GM21360 (cell line): Measurements from ENCODE around the gene CLPTM1L.
"Not testable (repeated sequence)": the region's sequence is repeated elsewhere in the genome, so short reads cannot be mapped to it uniquely, and the experiment has no call there.

Experiments used
- ATAC-seq: cut with Tn5 transposase; IDR thresholded peaks from one replicate; pipeline ENCODE4 v1.9.1; 2021; ENCODE audit warnings: mild to moderate bottlenecking, moderate library complexity; ENCODE audit not compliant: unreplicated experiment

Gene CLPTM1L

DNA sequence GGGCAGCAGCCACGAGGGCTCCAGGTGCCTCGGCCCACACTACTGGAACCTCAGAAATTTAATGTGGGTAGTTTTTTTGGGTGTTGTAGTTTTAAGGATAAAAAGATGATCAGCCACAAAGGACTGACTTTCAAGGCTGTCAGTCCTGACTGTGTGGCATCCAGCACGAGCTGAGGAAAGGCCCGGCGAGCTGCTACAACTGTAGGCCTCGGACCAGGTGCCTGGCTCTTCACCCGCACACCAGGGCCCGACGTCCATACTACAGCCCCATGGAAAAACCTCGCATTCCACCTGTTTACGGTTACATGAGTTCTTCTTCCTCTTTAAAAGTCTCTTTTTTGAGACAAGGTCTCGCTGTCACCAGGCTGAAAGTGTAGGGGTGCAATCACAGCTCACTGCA lies 2.6 kb downstream of the CLPTM1L start:
- no peak for ATAC-seq

GRCh38 chr5:1341863-1342262 lies 3.0 kb downstream of the CLPTM1L start:
- no peak for ATAC-seq

GRCh38 chr5:1339818-1340210 lies 5.1 kb downstream of the CLPTM1L start:
- not testable (repeated sequence) for ATAC-seq

- ATAC-seq: not testable (repeated sequence)
These were observed 5.6 kb downstream of the CLPTM1L start for GRCh38 chr5:1339139-1339817.

- no peak for ATAC-seq
These were observed 6.3 kb downstream of the CLPTM1L start for GRCh38 chr5:1338506-1339070.

GRCh38 chr5:1338196-1338490 lies 6.8 kb downstream of the CLPTM1L start:
- no peak for ATAC-seq

DNA sequence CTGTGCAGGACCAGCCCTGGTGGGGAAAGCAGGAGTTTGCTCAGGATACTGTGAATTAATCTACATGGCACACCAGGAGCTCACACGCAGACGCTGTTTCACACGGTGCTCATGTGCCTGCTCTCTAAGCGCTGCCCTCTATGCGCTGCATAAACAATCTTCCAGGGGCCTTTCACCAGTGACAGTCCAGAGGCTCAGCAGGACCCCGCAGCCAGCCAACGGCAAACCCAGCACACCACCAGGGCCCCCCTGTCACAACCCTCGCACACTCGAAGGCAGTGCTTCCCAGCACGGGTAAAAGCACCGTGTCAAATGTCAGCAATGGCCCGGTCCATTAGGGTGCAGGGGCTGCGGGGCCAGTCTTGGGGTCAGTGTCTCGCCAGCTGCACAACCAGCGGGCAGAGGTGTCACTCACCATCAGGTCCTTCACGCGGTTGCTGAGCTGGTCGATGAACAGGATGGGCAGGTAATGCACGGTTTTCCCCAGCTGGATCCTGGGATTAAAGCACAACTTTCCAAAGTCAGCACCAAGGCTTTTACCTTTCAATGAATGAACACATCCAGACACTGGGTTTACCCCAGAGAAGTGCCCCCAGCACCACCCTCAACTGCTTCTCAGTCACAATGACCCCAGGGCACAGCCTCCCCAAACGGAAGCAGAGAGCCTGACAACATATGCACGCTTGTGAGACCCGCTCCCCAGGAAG lies 7.3 kb downstream of the CLPTM1L start:
- ATAC-seq: no peak

DNA sequence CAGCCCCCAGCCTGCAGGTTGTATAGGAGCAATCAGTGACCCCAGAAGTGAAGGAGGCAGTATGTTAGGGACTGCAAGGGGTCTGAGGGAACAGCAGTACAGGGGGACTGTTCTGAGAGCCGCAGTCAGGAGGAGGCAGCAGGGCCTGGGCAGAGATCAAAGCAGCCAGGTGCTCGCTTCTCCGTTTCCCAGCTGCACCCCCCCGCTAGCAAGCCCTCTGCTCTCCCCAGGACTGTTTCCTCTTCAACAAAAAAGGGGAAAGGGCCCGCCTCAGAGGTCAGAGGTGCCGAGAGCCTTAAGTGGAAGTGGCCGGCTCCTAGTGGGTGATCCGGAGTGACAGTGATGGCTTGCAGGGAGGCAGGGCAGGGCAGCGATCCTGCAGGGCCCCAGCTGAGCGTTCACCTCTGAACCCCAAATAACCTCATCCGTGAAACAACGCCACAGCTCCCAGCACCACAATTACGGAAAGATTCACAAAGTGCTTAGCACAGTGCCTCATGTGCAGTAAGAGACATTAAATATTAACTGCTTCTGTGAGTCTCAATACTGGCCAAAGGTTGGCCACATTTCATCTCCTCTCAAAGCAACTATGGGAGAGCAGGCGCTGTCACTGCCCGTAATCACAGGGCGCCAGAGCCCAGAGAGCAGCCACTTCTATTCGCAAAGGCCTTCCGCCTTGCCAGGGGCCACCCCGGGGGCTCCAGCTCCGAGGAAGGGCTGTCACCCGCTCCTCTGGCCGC lies 8.0 kb downstream of the CLPTM1L start:
- ATAC-seq: no peak

- ATAC-seq: no peak
These were observed 8.8 kb downstream of the CLPTM1L start for GRCh38 chr5:1336106-1336561.

GRCh38 chr5:1335540-1336095 lies 9.3 kb downstream of the CLPTM1L start:
- ATAC-seq: no peak

- no peak for ATAC-seq
These were observed 9.9 kb downstream of the CLPTM1L start for GRCh38 chr5:1334831-1335539.

- ATAC-seq: no peak
These were observed 10.9 kb downstream of the CLPTM1L start for GRCh38 chr5:1333986-1334385.

GRCh38 chr5:1333286-1333685 lies 11.6 kb downstream of the CLPTM1L start:
- not testable (repeated sequence) for ATAC-seq

DNA sequence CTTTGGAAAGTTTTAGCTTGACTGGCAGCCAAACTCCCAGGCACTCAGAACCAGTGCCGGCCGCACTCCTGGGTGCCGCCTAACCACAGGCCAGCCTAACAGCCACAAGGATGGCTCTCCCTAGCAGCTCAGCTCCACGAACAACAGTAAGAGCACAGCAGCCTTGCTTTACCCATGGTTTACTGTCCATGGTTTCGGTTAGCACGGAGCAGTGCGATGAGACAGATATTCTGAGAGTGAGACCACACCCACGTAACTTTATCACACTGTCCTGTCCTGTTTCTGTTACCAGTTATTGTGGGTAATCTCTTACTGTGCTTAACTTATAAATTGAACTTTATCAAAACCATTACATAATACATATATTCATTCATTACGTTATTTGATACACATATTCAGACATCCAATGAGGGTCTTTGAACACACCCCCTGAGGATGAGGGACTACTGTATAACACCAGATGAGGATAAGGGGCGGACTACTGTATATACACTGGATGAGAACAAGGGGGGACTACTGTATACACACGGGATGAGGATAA lies 12.4 kb downstream of the CLPTM1L start:
- no peak for ATAC-seq

DNA sequence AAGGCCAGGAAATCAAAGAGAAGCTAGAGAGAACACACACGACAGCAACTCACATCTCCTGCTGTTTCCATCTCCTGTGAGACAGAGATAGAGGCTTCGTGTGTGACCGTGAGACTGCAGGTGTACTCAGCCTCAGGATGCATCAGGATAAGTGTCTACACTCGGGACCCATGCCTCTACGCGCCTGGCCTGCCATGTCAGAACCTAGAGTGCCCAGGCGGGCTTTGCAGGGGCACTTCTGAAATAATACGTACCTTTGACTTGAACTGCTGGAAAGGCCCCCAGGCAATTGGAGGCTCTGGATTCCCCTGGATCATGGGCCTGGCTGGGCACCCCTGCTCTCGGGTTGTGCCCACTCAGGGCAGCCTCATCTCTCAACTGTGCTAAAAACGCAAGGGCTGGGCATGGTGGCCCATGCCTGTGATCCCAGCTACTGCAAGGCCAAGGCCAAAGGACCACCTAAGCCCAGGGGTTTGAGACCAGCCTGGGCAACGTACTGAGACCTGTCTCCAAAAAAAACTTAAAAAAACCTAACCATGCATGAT lies 13.0 kb downstream of the CLPTM1L start:
- no peak for ATAC-seq

- no peak for ATAC-seq
These were observed 13.8 kb downstream of the CLPTM1L start for GRCh38 chr5:1330847-1331831.

GRCh38 chr5:1330146-1330846 lies 14.6 kb downstream of the CLPTM1L start:
- no peak for ATAC-seq

GRCh38 chr5:1329111-1329579 lies 15.8 kb downstream of the CLPTM1L start:
- no peak for ATAC-seq
